Measurements from ENCODE around the gene NR2F1.

DNA sequence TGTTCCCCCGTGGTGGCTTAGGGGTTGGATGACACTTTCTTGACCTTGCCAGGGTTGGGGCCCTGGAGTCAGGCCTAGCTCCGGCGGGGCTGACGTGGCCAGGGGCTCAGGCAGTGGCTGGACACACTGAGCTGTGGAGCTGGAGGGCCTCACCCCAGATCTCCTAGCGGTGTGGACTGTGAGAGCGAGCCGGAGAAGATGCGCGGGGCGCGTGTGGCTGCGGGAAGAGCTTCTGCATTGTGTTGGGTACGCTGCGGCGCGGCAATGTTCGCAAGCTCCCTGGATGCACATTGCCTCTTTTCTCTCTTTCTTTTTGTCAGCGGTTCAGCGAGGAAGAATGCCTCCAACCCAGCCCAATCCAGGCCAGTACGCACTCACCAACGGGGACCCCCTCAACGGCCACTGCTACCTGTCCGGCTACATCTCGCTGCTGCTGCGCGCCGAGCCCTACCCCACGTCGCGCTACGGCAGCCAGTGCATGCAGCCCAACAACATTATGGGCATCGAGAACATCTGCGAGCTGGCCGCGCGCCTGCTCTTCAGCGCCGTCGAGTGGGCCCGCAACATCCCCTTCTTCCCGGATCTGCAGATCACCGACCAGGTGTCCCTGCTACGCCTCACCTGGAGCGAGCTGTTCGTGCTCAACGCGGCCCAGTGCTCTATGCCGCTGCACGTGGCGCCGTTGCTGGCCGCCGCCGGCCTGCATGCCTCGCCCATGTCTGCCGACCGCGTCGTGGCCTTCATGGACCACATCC, 4.8 kb downstream of the NR2F1 start:
- TF ChIP-seq CSDC2 (CRISPR knock-in tag; IDR thresholded peaks at IDR 0.05) (no peak), ZNF8 (CRISPR knock-in tag; IDR thresholded peaks at IDR 0.05) (no peak), ZNF565 (CRISPR knock-in tag; conservative IDR thresholded peaks at IDR 0.05; ENCODE audit: low read depth) (no peak), ZFP3 (CRISPR knock-in tag; IDR thresholded peaks at IDR 0.05) (no peak), ZNF70 (CRISPR knock-in tag; IDR thresholded peaks at IDR 0.05) (no peak), ARNTL (CRISPR knock-in tag; IDR thresholded peaks at IDR 0.05; ENCODE audit: borderline replicate concordance, low read depth) (no peak), ZFP30 (CRISPR knock-in tag; IDR thresholded peaks at IDR 0.05) (no peak), RARB (CRISPR knock-in tag; IDR thresholded peaks at IDR 0.05) (no peak), SNAI2 (CRISPR knock-in tag; IDR thresholded peaks at IDR 0.05) (no peak), ZC3H10 (CRISPR knock-in tag; IDR thresholded peaks at IDR 0.05) (no peak), TOX (CRISPR knock-in tag; IDR thresholded peaks at IDR 0.05; ENCODE audit: borderline replicate concordance) (no peak)
- TF ChIP-seq, protein P1, sequence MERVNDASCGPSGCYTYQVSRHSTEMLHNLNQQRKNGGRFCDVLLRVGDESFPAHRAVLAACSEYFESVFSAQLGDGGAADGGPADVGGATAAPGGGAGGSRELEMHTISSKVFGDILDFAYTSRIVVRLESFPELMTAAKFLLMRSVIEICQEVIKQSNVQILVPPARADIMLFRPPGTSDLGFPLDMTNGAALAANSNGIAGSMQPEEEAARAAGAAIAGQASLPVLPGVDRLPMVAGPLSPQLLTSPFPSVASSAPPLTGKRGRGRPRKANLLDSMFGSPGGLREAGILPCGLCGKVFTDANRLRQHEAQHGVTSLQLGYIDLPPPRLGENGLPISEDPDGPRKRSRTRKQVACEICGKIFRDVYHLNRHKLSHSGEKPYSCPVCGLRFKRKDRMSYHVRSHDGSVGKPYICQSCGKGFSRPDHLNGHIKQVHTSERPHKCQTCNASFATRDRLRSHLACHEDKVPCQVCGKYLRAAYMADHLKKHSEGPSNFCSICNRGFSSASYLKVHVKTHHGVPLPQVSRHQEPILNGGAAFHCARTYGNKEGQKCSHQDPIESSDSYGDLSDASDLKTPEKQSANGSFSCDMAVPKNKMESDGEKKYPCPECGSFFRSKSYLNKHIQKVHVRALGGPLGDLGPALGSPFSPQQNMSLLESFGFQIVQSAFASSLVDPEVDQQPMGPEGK (CRISPR knock-in tag; IDR thresholded peaks at IDR 0.05; ENCODE audit: borderline replicate concordance) = no peak
- TF ChIP-seq, protein P2, sequence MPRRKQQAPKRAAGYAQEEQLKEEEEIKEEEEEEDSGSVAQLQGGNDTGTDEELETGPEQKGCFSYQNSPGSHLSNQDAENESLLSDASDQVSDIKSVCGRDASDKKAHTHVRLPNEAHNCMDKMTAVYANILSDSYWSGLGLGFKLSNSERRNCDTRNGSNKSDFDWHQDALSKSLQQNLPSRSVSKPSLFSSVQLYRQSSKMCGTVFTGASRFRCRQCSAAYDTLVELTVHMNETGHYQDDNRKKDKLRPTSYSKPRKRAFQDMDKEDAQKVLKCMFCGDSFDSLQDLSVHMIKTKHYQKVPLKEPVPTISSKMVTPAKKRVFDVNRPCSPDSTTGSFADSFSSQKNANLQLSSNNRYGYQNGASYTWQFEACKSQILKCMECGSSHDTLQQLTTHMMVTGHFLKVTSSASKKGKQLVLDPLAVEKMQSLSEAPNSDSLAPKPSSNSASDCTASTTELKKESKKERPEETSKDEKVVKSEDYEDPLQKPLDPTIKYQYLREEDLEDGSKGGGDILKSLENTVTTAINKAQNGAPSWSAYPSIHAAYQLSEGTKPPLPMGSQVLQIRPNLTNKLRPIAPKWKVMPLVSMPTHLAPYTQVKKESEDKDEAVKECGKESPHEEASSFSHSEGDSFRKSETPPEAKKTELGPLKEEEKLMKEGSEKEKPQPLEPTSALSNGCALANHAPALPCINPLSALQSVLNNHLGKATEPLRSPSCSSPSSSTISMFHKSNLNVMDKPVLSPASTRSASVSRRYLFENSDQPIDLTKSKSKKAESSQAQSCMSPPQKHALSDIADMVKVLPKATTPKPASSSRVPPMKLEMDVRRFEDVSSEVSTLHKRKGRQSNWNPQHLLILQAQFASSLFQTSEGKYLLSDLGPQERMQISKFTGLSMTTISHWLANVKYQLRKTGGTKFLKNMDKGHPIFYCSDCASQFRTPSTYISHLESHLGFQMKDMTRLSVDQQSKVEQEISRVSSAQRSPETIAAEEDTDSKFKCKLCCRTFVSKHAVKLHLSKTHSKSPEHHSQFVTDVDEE (CRISPR knock-in tag; IDR thresholded peaks at IDR 0.05) = no peak

Data from SK-N-SH treated with all-trans-retinoic acid at 6 μM for 48 hours (cell line).